Fibroblast of villous mesenchyme (primary cell): ENCODE results near the gene MTA3. TPM values are rescaled to one million over a fixed set of nuclear protein-coding genes. Genes with fewer than 3 reads are reported as not detected.

Experiments used
- DNase-seq: peaks from one replicate; pipeline ENCODE4 v3.0.0-alpha.2; 2010; ENCODE audit warnings: low read depth
- H3K4me3 ChIP-seq: 2 replicates; pipeline ENCODE4 v1.5.1; 2011; ENCODE audit warnings: low read depth, mild to moderate bottlenecking, low read length
- CTCF ChIP-seq: IDR thresholded peaks from 2 replicates; pipeline ENCODE4 v1.5.1; 2012; ENCODE audit warnings: low read depth, mild to moderate bottlenecking, low read length; ENCODE audit not compliant: insufficient read depth
- total RNA-seq: library from RNA; depleted of rRNA; stranded (reverse); fragments of >200 nt; gene quantifications from 2 replicates; pipeline ENCODE4 v1.2.3, GENCODE V29; 2012

Gene MTA3
- total RNA-seq, 1 donor = 32.0 TPM

DNA sequence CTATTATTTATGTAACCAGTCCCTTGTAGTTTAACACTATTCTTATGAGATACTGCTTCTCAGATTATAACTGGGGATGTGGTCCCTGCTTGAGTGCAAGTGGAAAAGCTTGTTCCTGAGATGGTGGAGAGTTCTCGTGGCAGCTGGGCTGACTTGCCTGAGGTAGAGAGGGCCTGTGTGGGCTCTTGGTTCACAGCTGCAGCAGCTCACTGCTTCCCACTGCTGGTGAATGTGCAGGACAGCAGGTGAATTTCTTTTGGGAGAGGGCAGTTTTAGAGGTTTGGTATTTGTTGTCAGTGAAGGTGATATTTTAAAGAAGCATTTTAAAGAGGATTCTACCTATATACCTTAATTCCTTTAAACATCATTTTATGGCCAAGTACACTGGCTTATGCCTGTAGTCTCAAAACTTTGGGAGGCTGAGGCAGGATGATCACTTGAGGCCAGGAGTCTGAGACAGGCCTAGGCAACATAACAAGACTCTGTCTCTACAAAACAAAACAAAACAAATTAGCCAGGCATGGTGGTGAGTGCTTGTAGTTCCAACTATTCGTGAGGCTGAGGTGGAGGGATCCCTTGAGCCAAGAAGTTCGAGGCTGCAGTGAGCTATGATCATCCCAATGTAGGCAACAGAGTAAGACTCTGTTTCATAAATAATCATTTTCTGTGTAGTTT, 94.8 kb downstream of the MTA3 start:
- no peak overlapping the region for H3K4me3 ChIP-seq
- DNase-seq = peak; percentile 81
- peak; percentile 100 for TF ChIP-seq CTCF

GRCh38 chr2:42663828-42664227, 95.4 kb downstream of the MTA3 start:
- no peak overlapping the region for H3K4me3 ChIP-seq
- no peak for DNase-seq
- TF ChIP-seq CTCF = no peak

- TF ChIP-seq CTCF = no peak
- DNase-seq = no peak
- H3K4me3 ChIP-seq = no peak overlapping the region
These were observed 105.7 kb downstream of the MTA3 start for GRCh38 chr2:42673989-42674579.

- DNase-seq = no peak
- no peak for TF ChIP-seq CTCF
- H3K4me3 ChIP-seq = no peak overlapping the region
These were observed 107.4 kb downstream of the MTA3 start for GRCh38 chr2:42675815-42676214.

DNA sequence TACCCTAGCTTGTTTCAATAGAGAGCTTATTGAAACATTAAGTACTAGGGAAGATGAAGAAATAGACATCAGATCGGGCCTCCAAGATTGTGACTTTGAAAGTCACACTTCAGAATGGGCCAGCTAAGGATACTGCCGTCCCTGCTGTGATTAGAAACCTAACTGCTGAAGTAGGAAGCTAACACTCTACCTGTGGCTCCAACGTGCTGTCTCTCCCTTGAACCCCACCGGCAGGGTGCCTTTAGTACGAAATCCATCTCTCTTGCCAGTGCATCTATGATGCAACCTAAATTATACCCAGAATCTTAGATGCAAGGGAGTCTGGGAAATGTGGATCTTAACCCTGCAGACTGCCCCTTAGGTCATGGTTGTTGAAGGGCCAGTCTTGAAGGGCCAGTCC, 116.9 kb downstream of the MTA3 start:
- no peak overlapping the region for H3K4me3 ChIP-seq
- TF ChIP-seq CTCF = no peak
- DNase-seq = no peak

- TF ChIP-seq CTCF = no peak
- no peak for DNase-seq
- no peak overlapping the region for H3K4me3 ChIP-seq
These were observed 124.7 kb downstream of the MTA3 start for GRCh38 chr2:42693013-42693615.
